ENCODE measurements around the gene MYL2. TPM values are rescaled to one million over a fixed set of nuclear protein-coding genes. Genes with fewer than 3 reads are reported as not detected.

MYL2 gene
- total RNA-seq, 6 donors from 2014 or later: not detected

DNA sequence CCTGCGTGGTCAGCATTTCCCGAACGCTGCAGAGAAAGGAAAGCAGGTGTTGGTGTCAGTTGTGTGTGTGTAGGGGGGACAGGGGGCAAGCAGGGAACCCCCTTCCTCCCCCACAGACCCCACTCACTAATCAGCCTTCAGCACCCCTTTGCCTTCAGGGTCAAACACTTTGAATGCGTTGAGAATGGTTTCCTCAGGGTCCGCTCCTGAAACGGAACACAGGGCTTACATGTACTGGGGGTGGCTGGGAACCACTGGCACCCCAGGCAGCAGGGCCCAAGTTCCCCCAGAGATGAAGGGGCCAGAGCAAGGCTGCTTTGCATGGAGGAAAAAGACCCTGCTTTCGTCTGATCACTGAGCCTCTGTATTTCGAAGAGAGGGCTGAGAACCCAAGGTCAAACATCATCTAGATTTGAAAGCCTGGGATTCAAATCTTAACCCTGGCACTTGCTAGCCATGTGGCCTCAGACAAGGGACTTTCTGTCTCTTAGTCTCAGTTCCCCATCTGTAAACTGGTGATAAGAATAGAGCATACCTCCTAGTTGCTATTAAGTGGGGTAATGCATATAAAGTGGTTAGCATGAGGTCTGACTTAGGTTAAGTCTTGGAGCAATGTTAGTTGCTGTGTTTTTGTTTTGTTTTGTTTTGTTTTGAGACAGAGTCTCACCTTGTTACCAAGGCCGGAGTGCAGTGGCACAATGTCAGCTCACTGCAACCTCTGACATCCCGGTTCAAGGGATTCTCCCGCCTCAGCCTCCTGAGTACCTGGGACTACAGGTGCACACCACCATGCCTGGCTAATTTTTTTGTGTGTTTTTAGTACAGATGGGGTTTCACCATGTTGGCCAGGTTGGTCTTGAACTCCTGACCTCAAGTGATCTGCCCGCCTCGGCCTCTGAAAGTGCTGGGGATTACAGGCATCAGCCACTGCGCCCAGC, 7.0 kb downstream of the MYL2 start:
- Histone ChIP-seq H3K9me3 (no peaks in the 10 kb centered on the region), H3K4me1 (no peaks in the 10 kb centered on the region), H3K27me3 (no peaks in the 10 kb centered on the region), H3K27ac (no peak overlapping the region), H3K36me3 (no peaks in the 10 kb centered on the region), H3K4me3 (no peak overlapping the region)
- DNase-seq (no peak), ATAC-seq (ENCODE audit: low FRiP score in 2 of 2) (no peak)
- WGBS, 2 donors: 84 to 85% methylated on average over 12 to 14 of the region's 14 CpGs
- no peak for TF ChIP-seq POLR2A (IDR thresholded peaks at IDR 0.05)
- TF ChIP-seq EP300 (IDR thresholded peaks at IDR 0.05): no peak
- TF ChIP-seq, protein P1, sequence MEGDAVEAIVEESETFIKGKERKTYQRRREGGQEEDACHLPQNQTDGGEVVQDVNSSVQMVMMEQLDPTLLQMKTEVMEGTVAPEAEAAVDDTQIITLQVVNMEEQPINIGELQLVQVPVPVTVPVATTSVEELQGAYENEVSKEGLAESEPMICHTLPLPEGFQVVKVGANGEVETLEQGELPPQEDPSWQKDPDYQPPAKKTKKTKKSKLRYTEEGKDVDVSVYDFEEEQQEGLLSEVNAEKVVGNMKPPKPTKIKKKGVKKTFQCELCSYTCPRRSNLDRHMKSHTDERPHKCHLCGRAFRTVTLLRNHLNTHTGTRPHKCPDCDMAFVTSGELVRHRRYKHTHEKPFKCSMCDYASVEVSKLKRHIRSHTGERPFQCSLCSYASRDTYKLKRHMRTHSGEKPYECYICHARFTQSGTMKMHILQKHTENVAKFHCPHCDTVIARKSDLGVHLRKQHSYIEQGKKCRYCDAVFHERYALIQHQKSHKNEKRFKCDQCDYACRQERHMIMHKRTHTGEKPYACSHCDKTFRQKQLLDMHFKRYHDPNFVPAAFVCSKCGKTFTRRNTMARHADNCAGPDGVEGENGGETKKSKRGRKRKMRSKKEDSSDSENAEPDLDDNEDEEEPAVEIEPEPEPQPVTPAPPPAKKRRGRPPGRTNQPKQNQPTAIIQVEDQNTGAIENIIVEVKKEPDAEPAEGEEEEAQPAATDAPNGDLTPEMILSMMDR (IDR thresholded peaks at IDR 0.05): no peak
- TF ChIP-seq POLR2AphosphoS5 (IDR thresholded peaks at IDR 0.05): no peak

DNA sequence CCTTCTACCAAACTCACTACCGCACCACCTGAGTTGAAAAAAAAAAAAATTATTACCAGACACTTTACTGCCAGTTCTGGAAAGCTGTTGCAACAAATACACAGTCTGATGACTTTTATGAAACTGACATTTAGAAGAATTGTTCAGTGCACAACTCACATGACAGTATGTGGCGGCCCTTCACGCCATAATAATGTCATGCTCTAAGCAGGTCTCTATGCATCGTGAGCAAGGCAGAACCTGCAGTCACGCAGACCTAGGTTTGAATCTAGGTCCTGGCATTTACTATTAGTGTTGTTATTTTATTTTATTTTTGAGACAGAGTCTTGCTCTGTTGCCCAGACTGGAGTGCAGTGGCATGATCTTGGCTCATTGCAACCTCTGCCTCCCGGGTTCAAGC, 8.1 kb downstream of the MYL2 start:
- TF ChIP-seq POLR2A (IDR thresholded peaks at IDR 0.05): no peak
- TF ChIP-seq POLR2AphosphoS5 (IDR thresholded peaks at IDR 0.05): no peak
- no peak for TF ChIP-seq EP300 (IDR thresholded peaks at IDR 0.05)
- TF ChIP-seq, protein P1 (IDR thresholded peaks at IDR 0.05): no peak
- Histone ChIP-seq H3K36me3 (no peaks in the 10 kb centered on the region), H3K9me3 (no peaks in the 10 kb centered on the region), H3K27ac (no peak overlapping the region), H3K27me3 (no peaks in the 10 kb centered on the region), H3K4me1 (no peaks in the 10 kb centered on the region), H3K4me3 (no peak overlapping the region)
- DNase-seq: no peak
- ATAC-seq (ENCODE audit: low FRiP score in 2 of 2): no peak
- 83 to 88% methylated on average over 6 of the region's 6 CpGs for WGBS, 2 donors

- H3K4me3 ChIP-seq: no peak overlapping the region
- WGBS, 2 donors: 65 to 67% methylated on average over 14 of the region's 14 CpGs
- H3K4me1 ChIP-seq: no peaks in the 10 kb centered on the region
- H3K27me3 ChIP-seq: no peaks in the 10 kb centered on the region
- no peak overlapping the region for H3K27ac ChIP-seq
- TF ChIP-seq POLR2A (IDR thresholded peaks at IDR 0.05): no peak
- TF ChIP-seq, protein P1 (IDR thresholded peaks at IDR 0.05): no peak
- no peak for TF ChIP-seq POLR2AphosphoS5 (IDR thresholded peaks at IDR 0.05)
- TF ChIP-seq EP300 (IDR thresholded peaks at IDR 0.05): no peak
- no peaks in the 10 kb centered on the region for H3K36me3 ChIP-seq
- peak in 1 of 2 donors; percentile 40 for DNase-seq
- H3K9me3 ChIP-seq: no peaks in the 10 kb centered on the region
- no peak for ATAC-seq (ENCODE audit: low FRiP score in 2 of 2)
Measured at GRCh38 chr12:110908377-110909152, 11.8 kb downstream of the MYL2 start.

- Histone ChIP-seq H3K27ac (no peak overlapping the region), H3K27me3 (no peaks in the 10 kb centered on the region), H3K36me3 (no peaks in the 10 kb centered on the region), H3K4me3 (no peak overlapping the region), H3K4me1 (no peaks in the 10 kb centered on the region), H3K9me3 (no peaks in the 10 kb centered on the region)
- DNase-seq: no peak
- WGBS, 2 donors: 55 to 66% methylated on average over 7 to 8 of the region's 8 CpGs
- TF ChIP-seq, protein P1 (IDR thresholded peaks at IDR 0.05): no peak
- TF ChIP-seq POLR2AphosphoS5 (IDR thresholded peaks at IDR 0.05) (no peak), POLR2A (IDR thresholded peaks at IDR 0.05) (no peak), EP300 (IDR thresholded peaks at IDR 0.05) (no peak)
- peak in 1 of 2 donors; percentile 21 for ATAC-seq (ENCODE audit: low FRiP score in 2 of 2)
Measured at GRCh38 chr12:110907583-110907982, 12.8 kb downstream of the MYL2 start.

Measured in upper lobe of left lung (tissue), 6 donors.